Brain microvascular endothelial cell (primary cell): ENCODE data around the gene CCDC61.

Experiments used
- DNase-seq: peaks from one replicate; pipeline ENCODE4 v3.0.0-alpha.2; 2020
- H3K27ac ChIP-seq: fragments of 250-450 bp; sonication (Bioruptor Pico); 2 replicates; pipeline ENCODE4 v1.5.1; 2020; ENCODE audit warnings: mild to moderate bottlenecking, moderate library complexity
- H3K27me3 ChIP-seq: fragments of 250-450 bp; sonication (Bioruptor Pico); replicated peaks from 2 replicates; pipeline ENCODE4 v1.5.1; 2020; ENCODE audit warnings: mild to moderate bottlenecking
- H3K36me3 ChIP-seq: fragments of 250-450 bp; sonication (Bioruptor Pico); replicated peaks from 2 replicates; pipeline ENCODE4 v1.5.1; 2020; ENCODE audit warnings: mild to moderate bottlenecking
- H3K4me3 ChIP-seq: 2 replicates; pipeline ENCODE4 v1.5.1; 2011; ENCODE audit warnings: low read depth, mild to moderate bottlenecking, control low read depth, low read length, moderate library complexity
- CTCF ChIP-seq: IDR thresholded peaks from 2 replicates; pipeline ENCODE4 v1.5.1; 2011; ENCODE audit warnings: low read depth, mild to moderate bottlenecking, moderate library complexity, low read length, control low read depth, inconsistent platforms; ENCODE audit errors: missing control alignments
- in situ Hi-C: cut with HindIII; loops from 2 replicates; pipeline ENCODE4 v1.10.0; 2017; ENCODE audit warnings: low sequenced_read_pairs, low pct_ligation_motif_present

The CCDC61 gene

GRCh38 chr19:45995715-45996385 lies 583 bp downstream of the CCDC61 start:
- Histone ChIP-seq H3K36me3 (peaks cover 2% of the 10 kb centered on the region), H3K27ac (peak overlapping the region; percentile 59), H3K27me3 (no peaks in the 10 kb centered on the region), H3K4me3 (peak overlapping the region; percentile 94)
- in situ Hi-C loops: no loop called here
- TF ChIP-seq CTCF: no peak
- peak; percentile 23 for DNase-seq

- no peak overlapping the region for H3K27ac ChIP-seq
Measured at GRCh38 chr19:45996933-45997332, 1.7 kb downstream of the CCDC61 start.

GRCh38 chr19:45998834-45999233 lies 3.6 kb downstream of the CCDC61 start:
- DNase-seq: no peak
- Histone ChIP-seq H3K4me3 (no peak overlapping the region), H3K27me3 (no peaks in the 10 kb centered on the region), H3K36me3 (peaks cover 2% of the 10 kb centered on the region), H3K27ac (no peak overlapping the region)
- in situ Hi-C loops: no loop called here
- TF ChIP-seq CTCF: no peak

More at GRCh38 chr19:45996933-45997332, 1.7 kb downstream of the CCDC61 start:
- in situ Hi-C loops: no loop called here
- peaks cover 2% of the 10 kb centered on the region for H3K36me3 ChIP-seq
- no peak overlapping the region for H3K4me3 ChIP-seq
- TF ChIP-seq CTCF: no peak
- no peaks in the 10 kb centered on the region for H3K27me3 ChIP-seq
- DNase-seq: no peak

- no peak overlapping the region for H3K4me3 ChIP-seq
- H3K36me3 ChIP-seq: peaks cover 2% of the 10 kb centered on the region
- no peaks in the 10 kb centered on the region for H3K27me3 ChIP-seq
- no peak for DNase-seq
- no peak overlapping the region for H3K27ac ChIP-seq
- no peak for TF ChIP-seq CTCF
- in situ Hi-C loops: no loop called here
Measured at GRCh38 chr19:45999653-46000121, 4.4 kb downstream of the CCDC61 start.

- in situ Hi-C loops: no loop called here
- H3K27ac ChIP-seq: no peak overlapping the region
- no peak for TF ChIP-seq CTCF
- peak overlapping the region; percentile 17 for H3K4me3 ChIP-seq
- DNase-seq: no peak
- H3K27me3 ChIP-seq: no peaks in the 10 kb centered on the region
- H3K36me3 ChIP-seq: peaks cover 2% of the 10 kb centered on the region
Measured at GRCh38 chr19:46000491-46001246, 5.4 kb downstream of the CCDC61 start.
